GM19099 (cell line): ENCODE results near the gene KAT8.

Source experiments
- POLR2A ChIP-seq: IDR thresholded peaks from 3 replicates; pipeline ENCODE4 v1.6.1; 2011; ENCODE audit warnings: low read depth; ENCODE audit not compliant: insufficient read length; ENCODE audit errors: extremely low read depth

The KAT8 gene

GRCh38 chr16:31147574-31147973 is 30.1 kb downstream of the KAT8 start:
- TF ChIP-seq POLR2A, result no peak

- TF ChIP-seq POLR2A, result no peak
These were observed 30.8 kb downstream of the KAT8 start for GRCh38 chr16:31148281-31148728.

DNA sequence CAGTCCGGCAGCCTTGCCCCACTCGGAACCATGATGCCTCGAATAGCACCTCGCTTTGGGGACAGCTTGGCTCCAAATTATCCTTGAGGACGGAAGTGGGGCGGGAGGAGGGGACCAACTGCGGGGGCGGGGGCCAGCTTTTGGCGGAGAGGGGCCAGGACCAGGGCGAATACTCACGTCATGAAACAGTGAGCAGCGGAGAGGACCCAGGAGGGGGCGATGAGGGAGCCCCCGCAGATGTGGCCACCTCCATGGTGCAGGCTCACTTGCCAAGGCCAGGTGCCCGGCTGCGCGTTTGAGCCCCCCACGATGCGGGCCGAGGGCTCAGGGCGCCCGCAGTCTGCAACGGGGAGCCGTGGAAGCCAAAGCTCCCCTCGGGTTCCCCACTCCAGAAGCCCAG is 31.4 kb downstream of the KAT8 start:
- no peak for TF ChIP-seq POLR2A

- no peak for TF ChIP-seq POLR2A
These were observed 31.9 kb downstream of the KAT8 start for GRCh38 chr16:31149332-31149731.

GRCh38 chr16:31149894-31150890 is 32.7 kb downstream of the KAT8 start, which contains the start of gene PRSS36:
Gene PRSS36 (minus strand): TSS chr16:31150066. CDS start chr16:31150035, 31 bp downstream.
- no peak for TF ChIP-seq POLR2A

- no peak for TF ChIP-seq POLR2A
These were observed 39.7 kb downstream of the KAT8 start for GRCh38 chr16:31157136-31157535.

GRCh38 chr16:31167315-31167714 is 49.9 kb downstream of the KAT8 start:
- TF ChIP-seq POLR2A, result no peak

DNA sequence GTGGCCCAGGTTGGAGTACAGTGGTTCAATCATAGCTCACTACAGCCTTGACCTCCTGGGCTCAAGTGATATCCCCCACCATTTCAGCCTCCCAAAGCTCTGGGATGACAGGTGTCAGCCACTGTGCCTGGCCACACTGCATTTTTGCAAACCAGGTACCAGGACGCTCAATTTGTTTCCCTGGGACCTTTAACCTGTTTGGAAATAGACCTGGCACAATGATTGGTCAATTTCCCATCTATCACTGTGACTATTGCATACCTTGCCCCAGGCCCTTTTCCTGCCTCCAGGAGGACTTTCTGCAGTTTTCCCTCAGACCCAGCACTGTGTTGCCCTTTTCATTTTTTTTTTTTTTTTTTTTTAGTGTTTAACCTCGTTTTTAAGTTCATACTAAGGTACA is 51.4 kb downstream of the KAT8 start:
- TF ChIP-seq POLR2A, result no peak

DNA sequence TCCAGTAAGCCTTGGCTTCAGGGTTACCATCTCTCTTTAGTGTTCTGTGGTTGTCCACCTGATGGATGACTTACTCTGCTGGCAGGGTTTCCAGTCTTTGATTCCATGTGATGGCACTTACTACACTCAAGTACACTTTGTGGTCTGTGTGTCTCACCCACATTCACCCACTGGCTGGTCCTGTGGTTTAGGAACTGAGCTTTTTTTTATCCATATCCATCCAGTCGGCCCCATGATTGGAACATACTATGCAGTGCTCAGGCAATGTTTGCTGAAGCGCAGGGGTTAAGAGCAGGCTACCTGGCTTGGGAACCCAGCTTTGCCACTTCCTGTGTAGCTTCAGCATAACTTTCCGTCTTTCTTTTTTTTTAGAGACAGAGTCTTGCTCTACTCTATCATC is 59.7 kb downstream of the KAT8 start:
- no peak for TF ChIP-seq POLR2A

- TF ChIP-seq POLR2A, result no peak
These were observed 61.8 kb downstream of the KAT8 start for GRCh38 chr16:31179219-31179746.

DNA sequence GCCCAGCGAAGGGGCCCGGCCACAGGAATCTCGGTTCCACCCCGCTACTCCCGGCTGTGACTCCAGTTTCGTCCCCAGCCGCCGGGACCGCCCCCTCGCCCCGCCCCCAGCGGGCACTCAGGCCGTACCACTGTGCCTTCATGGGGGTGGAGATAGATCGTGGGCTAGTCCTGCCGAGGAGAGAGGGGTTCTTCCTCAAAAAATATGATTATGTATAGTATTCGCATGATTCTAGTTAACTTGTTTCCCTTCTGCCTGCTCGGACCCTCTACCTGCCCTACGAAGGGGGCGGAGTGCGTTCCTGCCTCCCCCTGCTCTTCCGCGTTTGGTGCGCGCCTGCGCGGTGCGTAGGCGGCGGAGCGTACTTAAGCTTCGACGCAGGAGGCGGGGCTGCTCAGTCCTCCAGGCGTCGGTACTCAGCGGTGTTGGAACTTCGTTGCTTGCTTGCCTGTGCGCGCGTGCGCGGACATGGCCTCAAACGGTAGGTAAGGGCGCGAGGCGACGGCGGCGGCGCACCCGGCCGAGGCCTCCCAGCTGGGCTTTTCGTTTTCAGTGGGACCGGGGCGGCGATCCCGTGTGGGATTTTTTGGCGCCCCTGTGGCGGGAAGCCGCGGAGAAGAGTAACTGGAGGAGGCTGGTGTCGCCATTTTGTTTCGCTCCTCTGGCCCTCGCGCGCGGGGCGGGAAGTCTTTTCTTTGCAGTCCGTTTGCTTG is 62.4 kb downstream of the KAT8 start, which contains the start of gene FUS:
TSS of gene FUS (plus strand) at position 393 of the 713 bp plus-strand sequence. CDS start at position 469, 76 bp downstream.
- peak; percentile 100 for TF ChIP-seq POLR2A
